ENCODE measurements around the gene VWCE.
"Not testable (repeated sequence)": the region's sequence is repeated elsewhere in the genome, so short reads cannot be mapped to it uniquely, and the experiment has no call there.

Gene VWCE

GRCh38 chr11:61211327-61211952 lies 83.7 kb downstream of the VWCE start:
- H4K20me1 ChIP-seq (ENCODE audit: control insufficient read depth, insufficient read depth, low read depth, low read length); H3K4me1 ChIP-seq (ENCODE audit: control insufficient read depth, low read length); H3F3A ChIP-seq (ENCODE audit: control insufficient read depth, insufficient read depth); H3K9me3 ChIP-seq (ENCODE audit: control insufficient read depth, insufficient read depth, low read length); H3K4me2 ChIP-seq (ENCODE audit: low read length); H3K27me3 ChIP-seq (ENCODE audit: control insufficient read depth, low read length); H3K79me2 ChIP-seq (ENCODE audit: control insufficient read depth, low read length); H3K36me3 ChIP-seq (ENCODE audit: control insufficient read depth, low read length); H3K9me2 ChIP-seq (replicated peaks; ENCODE audit: control insufficient read depth, low read length); H3K4me3 ChIP-seq (ENCODE audit: low read length); H3K27ac ChIP-seq (ENCODE audit: low read depth, low read length): not testable (repeated sequence)

GRCh38 chr11:61210629-61211028 lies 84.5 kb downstream of the VWCE start:
- not testable (repeated sequence) for H3F3A ChIP-seq (ENCODE audit: control insufficient read depth, insufficient read depth); H3K4me3 ChIP-seq (ENCODE audit: low read length); H3K27ac ChIP-seq (ENCODE audit: low read depth, low read length); H3K4me2 ChIP-seq (ENCODE audit: low read length); H3K79me2 ChIP-seq (ENCODE audit: control insufficient read depth, low read length); H4K20me1 ChIP-seq (ENCODE audit: control insufficient read depth, insufficient read depth, low read depth, low read length); H3K27me3 ChIP-seq (ENCODE audit: control insufficient read depth, low read length); H3K4me1 ChIP-seq (ENCODE audit: control insufficient read depth, low read length); H3K36me3 ChIP-seq (ENCODE audit: control insufficient read depth, low read length); H3K9me2 ChIP-seq (replicated peaks; ENCODE audit: control insufficient read depth, low read length); H3K9me3 ChIP-seq (ENCODE audit: control insufficient read depth, insufficient read depth, low read length)
